Fibroblast of mammary gland (primary cell): Measurements from ENCODE around the gene MINDY4.

Experiments used
- DNase-seq: peaks from one replicate; pipeline ENCODE4 v3.0.0-alpha.2; 2010; ENCODE audit warnings: low read depth
- H3K4me3 ChIP-seq: 2 replicates; pipeline ENCODE4 v1.5.1; 2011; ENCODE audit warnings: low read depth, mild to moderate bottlenecking, low read length, moderate library complexity; ENCODE audit not compliant: control insufficient read depth
- TF ChIP-seq, protein P1 (sequence below): conservative IDR thresholded peaks from 2 replicates; pipeline ENCODE4 v1.5.1; 2011; ENCODE audit warnings: low read depth, low read length, inconsistent platforms; ENCODE audit not compliant: control insufficient read depth, insufficient read depth

The MINDY4 gene

GRCh38 chr7:30916255-30916654 is 145.0 kb downstream of the MINDY4 start:
- no peak for DNase-seq
- TF ChIP-seq, protein P1, sequence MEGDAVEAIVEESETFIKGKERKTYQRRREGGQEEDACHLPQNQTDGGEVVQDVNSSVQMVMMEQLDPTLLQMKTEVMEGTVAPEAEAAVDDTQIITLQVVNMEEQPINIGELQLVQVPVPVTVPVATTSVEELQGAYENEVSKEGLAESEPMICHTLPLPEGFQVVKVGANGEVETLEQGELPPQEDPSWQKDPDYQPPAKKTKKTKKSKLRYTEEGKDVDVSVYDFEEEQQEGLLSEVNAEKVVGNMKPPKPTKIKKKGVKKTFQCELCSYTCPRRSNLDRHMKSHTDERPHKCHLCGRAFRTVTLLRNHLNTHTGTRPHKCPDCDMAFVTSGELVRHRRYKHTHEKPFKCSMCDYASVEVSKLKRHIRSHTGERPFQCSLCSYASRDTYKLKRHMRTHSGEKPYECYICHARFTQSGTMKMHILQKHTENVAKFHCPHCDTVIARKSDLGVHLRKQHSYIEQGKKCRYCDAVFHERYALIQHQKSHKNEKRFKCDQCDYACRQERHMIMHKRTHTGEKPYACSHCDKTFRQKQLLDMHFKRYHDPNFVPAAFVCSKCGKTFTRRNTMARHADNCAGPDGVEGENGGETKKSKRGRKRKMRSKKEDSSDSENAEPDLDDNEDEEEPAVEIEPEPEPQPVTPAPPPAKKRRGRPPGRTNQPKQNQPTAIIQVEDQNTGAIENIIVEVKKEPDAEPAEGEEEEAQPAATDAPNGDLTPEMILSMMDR: no peak
- no peak overlapping the region for H3K4me3 ChIP-seq

- DNase-seq: no peak
- TF ChIP-seq, protein P1: no peak
- H3K4me3 ChIP-seq: no peak overlapping the region
These were observed 145.6 kb downstream of the MINDY4 start for GRCh38 chr7:30916767-30917166.

DNA sequence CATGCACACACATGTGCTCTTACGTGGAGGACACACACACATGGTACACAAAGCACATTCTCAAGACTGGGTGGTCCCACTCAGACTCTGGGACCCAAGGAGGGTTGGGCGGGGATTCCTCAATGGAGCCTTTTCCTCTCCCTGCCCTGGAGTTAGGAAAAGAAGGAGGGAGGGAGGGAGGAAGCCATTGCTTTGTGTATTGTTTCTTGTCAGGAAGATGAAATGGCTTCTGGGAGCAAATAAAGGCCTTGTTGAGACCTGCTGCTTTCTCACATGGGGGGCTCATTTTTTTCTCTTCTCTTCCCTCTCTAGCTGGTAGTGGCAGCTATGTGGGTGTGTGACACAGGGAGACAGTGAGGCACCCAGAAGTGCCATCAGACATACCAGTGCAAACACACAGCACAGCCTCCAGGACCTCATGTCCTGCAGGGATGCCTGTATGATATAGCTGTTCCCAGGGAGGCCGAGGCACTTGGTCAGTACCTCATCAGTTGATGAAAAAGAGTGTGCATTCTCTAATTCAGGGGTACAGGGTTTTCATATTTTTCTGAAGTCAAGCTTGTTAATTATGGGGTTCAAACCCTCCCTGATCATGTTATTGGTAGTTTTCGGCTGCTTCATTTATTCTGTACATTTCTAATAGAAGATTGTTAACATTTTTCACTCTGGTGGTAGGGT is 146.1 kb downstream of the MINDY4 start:
- no peak for DNase-seq
- TF ChIP-seq, protein P1: no peak
- H3K4me3 ChIP-seq: no peak overlapping the region

DNA sequence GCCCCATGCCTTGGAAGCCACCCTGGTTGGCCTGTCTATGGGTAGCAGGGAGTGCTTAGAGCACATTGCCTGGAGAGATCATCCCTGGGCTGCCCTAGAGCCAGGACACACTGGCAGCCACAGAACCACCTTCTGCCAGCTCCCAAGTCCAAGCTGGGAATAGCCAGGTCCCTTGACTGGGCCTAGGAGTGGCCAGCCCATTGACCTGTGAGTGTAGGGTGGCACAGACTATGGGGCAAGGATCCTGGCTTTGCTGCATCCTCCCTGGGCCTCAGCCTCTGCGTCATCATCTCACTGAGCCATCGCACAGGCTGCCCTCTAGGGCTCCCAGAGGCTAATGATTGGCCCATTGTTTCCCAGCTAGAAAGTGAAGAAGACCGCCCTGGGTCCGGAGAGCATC is 147.5 kb downstream of the MINDY4 start:
- TF ChIP-seq, protein P1: no peak
- DNase-seq: no peak
- no peak overlapping the region for H3K4me3 ChIP-seq

DNA sequence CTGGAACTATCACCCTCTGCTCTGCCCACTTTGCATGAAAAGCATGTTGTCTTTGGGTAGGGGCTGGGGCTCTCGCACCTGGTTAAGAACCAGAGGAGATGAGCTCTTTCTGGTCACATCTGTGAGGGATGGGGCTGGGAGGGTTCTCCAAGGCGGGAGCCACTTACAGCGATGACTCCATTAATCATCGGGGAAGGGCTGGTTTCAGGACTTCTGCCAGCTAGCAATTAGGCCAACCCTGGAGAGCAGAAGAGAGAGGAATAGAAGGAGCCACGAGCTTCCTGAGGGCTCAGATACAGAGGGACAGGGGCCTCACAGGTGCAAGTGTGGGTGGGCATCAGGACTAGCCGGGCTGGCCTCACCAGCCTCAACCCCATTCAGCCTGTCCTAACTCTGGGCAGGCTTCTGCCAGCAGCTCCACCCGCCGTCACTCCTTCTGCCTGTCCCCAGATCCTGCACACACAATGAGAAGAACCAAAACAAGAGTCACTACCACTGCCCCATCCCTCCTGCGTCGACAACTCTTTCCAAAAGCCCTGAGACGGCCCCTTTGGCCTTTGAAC is 148.9 kb downstream of the MINDY4 start:
- DNase-seq: peak; percentile 37
- H3K4me3 ChIP-seq: no peak overlapping the region
- TF ChIP-seq, protein P1: no peak

GRCh38 chr7:30920584-30921539 is 149.6 kb downstream of the MINDY4 start:
- no peak overlapping the region for H3K4me3 ChIP-seq
- peak; percentile 23 for DNase-seq
- TF ChIP-seq, protein P1: no peak
